ENCODE data around the gene CRYBG1. TPM values are rescaled to one million over a fixed set of nuclear protein-coding genes. Genes with fewer than 3 reads are reported as not detected.
A peak's percentile ranks its signal among the peaks of the same experiment; 100 is the strongest.
"Not testable (repeated sequence)": the region's sequence is repeated elsewhere in the genome, so short reads cannot be mapped to it uniquely, and the experiment has no call there.

Gene CRYBG1
- total RNA-seq, 1 donor: 15.5 TPM

- peak overlapping the region; percentile 74 for H3K4me3 ChIP-seq (ENCODE audit: low read depth, low read length)
- no peak for TF ChIP-seq CTCF (IDR thresholded peaks at IDR 0.05; ENCODE audit: insufficient read depth, low read depth, low read length)
- DNase-seq (ENCODE audit: low read depth): no peak
Observed at GRCh38 chr6:106512968-106513574, 152.6 kb downstream of the CRYBG1 start.

GRCh38 chr6:106513808-106514582 is 153.5 kb downstream of the CRYBG1 start:
- TF ChIP-seq CTCF (IDR thresholded peaks at IDR 0.05; ENCODE audit: insufficient read depth, low read depth, low read length): no peak
- peak overlapping the region; percentile 74 for H3K4me3 ChIP-seq (ENCODE audit: low read depth, low read length)
- peak; percentile 43 for DNase-seq (ENCODE audit: low read depth)

GRCh38 chr6:106514583-106514885 is 154.0 kb downstream of the CRYBG1 start:
- peak overlapping the region; percentile 5 for H3K4me3 ChIP-seq (ENCODE audit: low read depth, low read length)
- no peak for DNase-seq (ENCODE audit: low read depth)
- no peak for TF ChIP-seq CTCF (IDR thresholded peaks at IDR 0.05; ENCODE audit: insufficient read depth, low read depth, low read length)

GRCh38 chr6:106515582-106515981 is 155.1 kb downstream of the CRYBG1 start:
- not testable (repeated sequence) for H3K4me3 ChIP-seq (ENCODE audit: low read depth, low read length); DNase-seq (ENCODE audit: low read depth)

GRCh38 chr6:106516616-106517015 is 156.1 kb downstream of the CRYBG1 start:
- H3K4me3 ChIP-seq (ENCODE audit: low read depth, low read length): no peak overlapping the region
- no peak for DNase-seq (ENCODE audit: low read depth)
- TF ChIP-seq CTCF (IDR thresholded peaks at IDR 0.05; ENCODE audit: insufficient read depth, low read depth, low read length): no peak

- no peak overlapping the region for H3K4me3 ChIP-seq (ENCODE audit: low read depth, low read length)
- no peak for TF ChIP-seq CTCF (IDR thresholded peaks at IDR 0.05; ENCODE audit: insufficient read depth, low read depth, low read length)
- no peak for DNase-seq (ENCODE audit: low read depth)
Observed at GRCh38 chr6:106517706-106518105, 157.2 kb downstream of the CRYBG1 start.

- DNase-seq (ENCODE audit: low read depth): no peak
- H3K4me3 ChIP-seq (ENCODE audit: low read depth, low read length): no peak overlapping the region
- no peak for TF ChIP-seq CTCF (IDR thresholded peaks at IDR 0.05; ENCODE audit: insufficient read depth, low read depth, low read length)
Observed at GRCh38 chr6:106518748-106519147, 158.2 kb downstream of the CRYBG1 start.
